ENCODE data around the gene TATDN3.

The TATDN3 gene, protein sequence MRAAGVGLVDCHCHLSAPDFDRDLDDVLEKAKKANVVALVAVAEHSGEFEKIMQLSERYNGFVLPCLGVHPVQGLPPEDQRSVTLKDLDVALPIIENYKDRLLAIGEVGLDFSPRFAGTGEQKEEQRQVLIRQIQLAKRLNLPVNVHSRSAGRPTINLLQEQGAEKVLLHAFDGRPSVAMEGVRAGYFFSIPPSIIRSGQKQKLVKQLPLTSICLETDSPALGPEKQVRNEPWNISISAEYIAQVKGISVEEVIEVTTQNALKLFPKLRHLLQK

DNA sequence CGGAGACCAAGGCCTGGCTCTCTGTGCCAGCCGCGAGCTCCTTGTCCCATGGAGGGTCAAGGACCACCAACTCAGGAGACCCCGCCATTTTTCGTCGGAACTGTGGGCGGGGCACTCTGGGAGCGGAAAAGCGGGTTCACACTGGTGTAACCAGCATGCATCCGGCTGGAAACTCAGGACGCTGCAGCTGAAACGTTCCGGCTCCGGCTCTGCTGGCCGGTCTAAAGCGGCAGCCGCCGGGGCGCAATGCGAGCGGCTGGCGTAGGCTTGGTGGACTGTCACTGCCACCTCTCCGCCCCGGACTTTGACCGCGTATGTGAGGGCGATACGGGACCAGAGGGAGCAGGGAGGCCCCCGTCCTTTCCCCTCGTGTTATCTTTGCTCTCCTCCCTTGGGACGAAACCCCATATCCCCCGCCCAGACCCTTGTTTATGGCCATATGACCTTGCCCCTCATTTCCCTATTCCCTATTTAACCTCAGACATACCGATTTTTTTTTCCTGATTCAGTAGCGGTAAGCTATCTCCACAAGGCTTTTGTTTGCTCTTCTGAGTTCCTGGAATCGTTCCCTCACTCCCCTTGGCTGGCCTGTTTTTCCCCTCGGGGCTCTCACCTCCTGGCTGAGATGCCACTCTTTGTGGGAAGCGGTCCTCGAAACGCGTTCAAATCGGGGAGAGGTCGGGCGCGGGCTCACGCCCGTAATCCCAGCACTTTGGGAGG lies at the start of gene TATDN3, which contains the start of gene NSL1:
TATDN3 (plus strand) TSS at position 219 of the 720 bp plus-strand sequence; CDS start at position 247, 28 bp downstream.
NSL1 (minus strand) TSS at position 102 of the 720 bp plus-strand sequence; CDS start at position 88, 14 bp downstream.
- peaks cover 25% of the 10 kb centered on the region for H3K4me1 Mint-ChIP-seq (ENCODE audit: low read depth)

DNA sequence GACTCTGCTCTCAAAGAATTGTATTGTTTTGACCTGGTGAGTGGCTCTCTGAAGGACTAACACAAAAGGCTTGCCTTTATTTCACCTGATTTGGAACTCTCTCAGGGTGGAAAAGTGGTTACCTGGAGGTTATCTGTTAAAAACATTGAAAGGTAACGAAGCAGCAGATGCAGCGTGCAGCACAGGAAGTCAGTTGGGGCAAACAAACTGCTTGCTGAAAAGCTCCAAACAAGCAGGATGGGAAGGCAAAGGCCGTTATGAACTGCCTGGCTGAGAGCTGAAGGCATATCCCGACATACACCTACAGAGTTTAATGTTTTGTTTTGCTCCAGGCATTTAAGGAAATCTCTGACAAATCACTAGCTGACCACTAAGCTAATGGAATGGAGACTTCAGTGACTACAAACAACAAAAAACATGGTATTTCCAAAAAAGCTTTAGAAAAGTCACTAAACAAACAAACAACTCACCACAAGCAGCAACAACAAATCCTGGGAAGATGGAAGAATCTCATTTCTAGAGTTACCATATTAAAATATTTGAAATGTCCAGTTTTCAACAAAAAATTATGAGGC lies 47.7 kb upstream of the TATDN3 start:
- peaks cover 20% of the 10 kb centered on the region for H3K9me3 Mint-ChIP-seq
- H3K4me3 Mint-ChIP-seq = no peak overlapping the region
- H3K27me3 Mint-ChIP-seq (ENCODE audit: low read depth) = no peaks in the 10 kb centered on the region
- peaks cover 37% of the 10 kb centered on the region for H3K36me3 Mint-ChIP-seq (ENCODE audit: low read depth)
- peak overlapping the region; percentile 6 for H3K27ac Mint-ChIP-seq
- H3K4me1 Mint-ChIP-seq (ENCODE audit: low read depth) = peaks cover 32% of the 10 kb centered on the region
- DNase-seq (ENCODE audit: low spot score) = no peak

More for the DNA sequence above, at the start of gene TATDN3, which contains the start of gene NSL1:
- DNase-seq (ENCODE audit: low spot score) = peak; percentile 93
- Mint-ChIP-seq H3K9me3 (peaks cover 4% of the 10 kb centered on the region), H3K36me3 (ENCODE audit: low read depth) (peaks cover 28% of the 10 kb centered on the region), H3K27ac (peak within 1 kb of the TSS; percentile 98), H3K4me3 (peak within 1 kb of the TSS; percentile 100), H3K27me3 (ENCODE audit: low read depth) (no peaks in the 10 kb centered on the region)

DNA sequence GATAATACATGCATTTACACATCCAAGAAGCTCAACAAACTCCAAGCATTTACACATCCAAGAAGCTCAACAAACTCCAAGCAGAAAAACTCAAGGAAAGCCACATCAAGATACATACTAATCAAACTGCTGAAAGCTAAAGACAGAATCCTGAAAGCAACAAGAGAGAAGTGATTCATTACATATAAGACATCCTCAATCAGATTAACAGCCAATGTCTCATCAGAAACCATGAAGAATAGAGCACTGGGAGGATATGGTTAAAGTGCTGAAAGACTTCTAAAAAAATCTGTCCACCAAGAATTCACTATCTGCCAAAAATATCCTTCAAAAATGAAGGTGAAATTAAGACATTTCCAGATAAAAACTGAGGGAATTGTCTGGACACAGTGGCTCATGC lies 46.4 kb upstream of the TATDN3 start:
- no peak overlapping the region for H3K4me3 Mint-ChIP-seq
- no peak overlapping the region for H3K27ac Mint-ChIP-seq
- peaks cover 31% of the 10 kb centered on the region for H3K4me1 Mint-ChIP-seq (ENCODE audit: low read depth)

DNA sequence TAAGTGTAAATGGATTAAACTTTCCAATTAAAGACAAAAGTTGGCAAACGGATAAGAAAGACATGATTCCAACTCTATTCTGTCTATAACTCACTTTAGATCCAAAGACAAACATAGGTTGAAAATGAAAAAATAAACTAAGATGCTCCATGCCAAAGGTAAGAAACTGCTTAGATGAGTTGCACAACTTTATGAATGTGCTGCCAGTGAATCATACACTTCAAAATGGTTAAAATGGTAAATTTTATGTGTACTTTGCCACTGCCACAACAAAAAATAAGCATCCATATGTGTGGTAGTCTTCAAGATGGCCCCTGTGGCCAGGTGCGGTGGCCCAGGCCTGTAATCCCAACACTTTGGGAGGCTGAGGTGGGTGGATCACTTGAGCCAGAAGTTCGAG lies 45.1 kb upstream of the TATDN3 start:
- Mint-ChIP-seq H3K4me1 (ENCODE audit: low read depth) (peaks cover 27% of the 10 kb centered on the region), H3K27me3 (ENCODE audit: low read depth) (no peaks in the 10 kb centered on the region), H3K36me3 (ENCODE audit: low read depth) (peaks cover 31% of the 10 kb centered on the region), H3K9me3 (peaks cover 15% of the 10 kb centered on the region), H3K27ac (no peak overlapping the region), H3K4me3 (no peak overlapping the region)
- no peak for DNase-seq (ENCODE audit: low spot score)

More for the DNA sequence above, 46.4 kb upstream of the TATDN3 start:
- Mint-ChIP-seq H3K9me3 (peaks cover 20% of the 10 kb centered on the region), H3K27me3 (ENCODE audit: low read depth) (no peaks in the 10 kb centered on the region), H3K36me3 (ENCODE audit: low read depth) (peaks cover 37% of the 10 kb centered on the region)
- DNase-seq (ENCODE audit: low spot score) = no peak

DNA sequence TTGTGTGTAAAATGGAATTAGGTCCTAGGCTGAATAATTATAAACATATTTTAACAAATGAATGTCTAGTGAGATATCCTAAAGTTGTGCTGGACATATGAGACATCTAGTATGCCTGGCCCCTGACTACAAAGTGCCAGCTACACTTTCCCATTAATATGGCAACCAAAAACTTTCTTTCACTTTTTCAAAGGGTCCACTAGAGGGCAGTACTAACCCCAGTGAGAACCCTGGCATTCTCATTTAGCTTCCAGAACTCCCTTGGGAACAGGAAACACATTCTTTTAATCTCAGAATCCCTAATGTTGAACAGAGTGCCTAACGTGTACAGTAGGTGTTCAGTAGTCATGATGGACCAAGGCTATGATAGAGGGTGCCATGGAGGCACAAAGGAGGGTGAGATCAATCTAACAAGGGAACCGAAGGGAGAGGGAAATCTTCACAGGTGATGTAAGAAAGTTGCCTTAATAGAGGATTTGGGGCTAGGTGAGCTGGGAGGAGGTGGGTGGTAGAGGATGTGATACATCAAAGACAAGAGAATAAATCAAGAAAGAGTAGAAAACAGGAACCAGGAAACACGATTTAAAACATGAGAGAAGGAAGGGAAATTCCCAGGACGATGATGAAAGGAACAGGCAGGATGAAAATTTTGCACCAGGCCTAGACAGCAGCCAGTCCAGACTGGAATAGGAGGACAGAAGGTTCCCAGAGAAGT lies 41.7 kb upstream of the TATDN3 start:
- Mint-ChIP-seq H3K4me3 (peak overlapping the region; percentile 21), H3K4me1 (ENCODE audit: low read depth) (peaks cover 41% of the 10 kb centered on the region), H3K27ac (peak overlapping the region; percentile 3), H3K36me3 (ENCODE audit: low read depth) (peaks cover 13% of the 10 kb centered on the region), H3K9me3 (peaks cover 4% of the 10 kb centered on the region), H3K27me3 (ENCODE audit: low read depth) (no peaks in the 10 kb centered on the region)
- DNase-seq (ENCODE audit: low spot score) = no peak

DNA sequence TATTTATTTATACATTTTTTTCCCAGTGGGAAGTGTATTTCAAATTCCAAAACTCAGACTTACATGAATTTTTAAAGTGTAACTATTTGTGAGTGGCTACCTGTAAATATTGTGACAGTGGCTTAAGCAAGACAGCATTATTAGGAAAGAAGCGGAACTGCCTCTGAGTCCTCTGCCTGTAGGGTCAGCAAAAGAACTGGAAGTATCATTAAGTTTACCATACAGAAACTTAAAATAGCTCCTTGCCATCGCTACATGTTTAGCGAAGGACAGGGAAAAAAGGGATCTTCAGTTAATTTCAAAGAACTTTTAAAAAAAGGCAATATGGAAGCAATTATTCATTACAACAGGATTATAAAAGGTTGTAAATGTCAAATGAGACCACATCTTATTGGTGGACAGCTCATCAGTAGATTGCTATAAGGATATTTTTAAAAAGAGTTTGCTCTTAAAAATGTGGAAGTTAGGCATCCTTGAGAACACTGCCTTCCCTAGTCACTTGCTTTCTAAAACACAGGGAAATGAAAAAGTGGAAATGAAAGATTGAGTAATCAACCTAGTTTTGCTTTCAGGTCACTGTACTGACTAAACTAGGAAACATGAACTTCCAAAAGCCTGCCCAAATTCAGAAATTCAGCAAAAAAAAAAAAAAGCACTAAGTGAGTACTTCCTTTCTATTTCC lies 39.3 kb upstream of the TATDN3 start:
- H3K4me3 Mint-ChIP-seq = no peak overlapping the region
- no peak for DNase-seq (ENCODE audit: low spot score)
- H3K27ac Mint-ChIP-seq = no peak overlapping the region
- H3K9me3 Mint-ChIP-seq = no peaks in the 10 kb centered on the region
- H3K4me1 Mint-ChIP-seq (ENCODE audit: low read depth) = peaks cover 35% of the 10 kb centered on the region
- H3K36me3 Mint-ChIP-seq (ENCODE audit: low read depth) = peaks cover 10% of the 10 kb centered on the region
- H3K27me3 Mint-ChIP-seq (ENCODE audit: low read depth) = no peaks in the 10 kb centered on the region

DNA sequence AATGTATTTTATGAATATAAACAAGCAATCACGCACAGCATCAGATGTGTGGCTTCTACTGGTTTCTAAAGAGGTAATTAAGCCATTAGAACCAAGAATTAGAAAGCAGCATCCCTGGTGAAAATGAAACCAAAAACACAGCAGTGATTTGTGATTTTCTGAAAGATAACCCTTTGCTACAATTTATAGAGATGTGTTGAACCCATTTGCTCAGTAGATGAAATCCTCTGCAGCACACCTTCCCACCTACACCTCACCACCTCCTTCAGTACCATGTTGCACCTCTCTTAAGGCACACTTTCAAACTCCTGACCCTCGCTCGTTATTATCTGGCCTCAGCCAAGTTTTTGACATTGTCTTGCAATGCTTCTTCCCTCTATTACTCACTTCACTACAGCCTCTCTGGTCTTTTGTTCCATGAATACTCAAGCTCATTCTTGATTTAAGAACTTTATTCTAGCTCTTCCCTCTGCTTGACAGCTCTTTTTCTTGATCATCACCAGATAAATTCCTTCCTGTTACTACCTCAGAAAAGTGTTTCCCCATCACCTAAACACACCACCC lies 38.7 kb upstream of the TATDN3 start:
- H3K36me3 Mint-ChIP-seq (ENCODE audit: low read depth) = peaks cover 9% of the 10 kb centered on the region
- peak overlapping the region; percentile 31 for H3K4me3 Mint-ChIP-seq
- H3K27ac Mint-ChIP-seq = peak overlapping the region; percentile 5
- no peak for DNase-seq (ENCODE audit: low spot score)
- no peaks in the 10 kb centered on the region for H3K27me3 Mint-ChIP-seq (ENCODE audit: low read depth)
- peaks cover 35% of the 10 kb centered on the region for H3K4me1 Mint-ChIP-seq (ENCODE audit: low read depth)
- no peaks in the 10 kb centered on the region for H3K9me3 Mint-ChIP-seq

DNA sequence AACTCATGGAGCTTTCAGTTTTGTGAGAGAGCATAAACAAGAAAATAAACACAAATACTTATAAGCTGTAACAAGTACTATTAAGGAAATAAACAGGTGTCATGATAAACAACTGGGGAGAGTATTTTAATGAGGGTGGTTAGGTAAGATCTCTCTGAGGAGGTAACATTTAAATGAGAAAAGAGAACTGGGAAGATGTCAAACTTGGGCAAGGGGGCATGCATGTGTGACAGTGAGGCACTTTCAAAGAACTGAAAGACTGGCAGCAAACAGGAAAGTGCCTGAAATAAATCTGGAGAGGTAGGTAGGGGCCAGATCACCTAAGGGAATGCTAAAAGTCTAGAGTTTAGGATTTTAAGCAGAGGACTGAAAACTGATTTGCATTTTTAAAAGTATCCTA lies 37.9 kb upstream of the TATDN3 start:
- H3K4me3 Mint-ChIP-seq = no peak overlapping the region
- H3K27ac Mint-ChIP-seq = no peak overlapping the region
- no peaks in the 10 kb centered on the region for H3K9me3 Mint-ChIP-seq
- peaks cover 35% of the 10 kb centered on the region for H3K4me1 Mint-ChIP-seq (ENCODE audit: low read depth)
- DNase-seq (ENCODE audit: low spot score) = no peak
- H3K27me3 Mint-ChIP-seq (ENCODE audit: low read depth) = no peaks in the 10 kb centered on the region
- peaks cover 9% of the 10 kb centered on the region for H3K36me3 Mint-ChIP-seq (ENCODE audit: low read depth)

DNA sequence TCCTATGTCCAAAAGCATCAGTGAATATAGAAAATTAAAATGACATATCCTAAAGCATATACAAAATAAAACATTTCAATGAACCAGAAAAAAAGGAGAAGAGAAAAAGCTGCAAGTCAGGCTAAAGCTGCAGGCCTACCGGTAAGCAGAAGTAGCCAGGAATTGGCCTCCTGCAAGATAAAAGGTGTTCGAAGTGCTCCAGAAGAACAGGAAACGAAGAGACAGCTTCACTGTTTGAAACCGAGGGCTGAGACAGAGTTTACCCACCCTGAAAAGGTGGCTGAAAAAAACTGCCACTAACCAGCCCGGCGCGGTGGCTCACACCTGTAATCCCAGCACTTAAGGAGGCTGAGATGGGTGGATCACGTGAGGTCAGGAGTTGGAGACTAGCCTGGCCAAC lies 37.5 kb upstream of the TATDN3 start:
- no peak for DNase-seq (ENCODE audit: low spot score)
- Mint-ChIP-seq H3K4me1 (ENCODE audit: low read depth) (peaks cover 36% of the 10 kb centered on the region), H3K4me3 (no peak overlapping the region), H3K36me3 (ENCODE audit: low read depth) (peaks cover 9% of the 10 kb centered on the region), H3K9me3 (no peaks in the 10 kb centered on the region), H3K27me3 (ENCODE audit: low read depth) (no peaks in the 10 kb centered on the region), H3K27ac (no peak overlapping the region)

DNA sequence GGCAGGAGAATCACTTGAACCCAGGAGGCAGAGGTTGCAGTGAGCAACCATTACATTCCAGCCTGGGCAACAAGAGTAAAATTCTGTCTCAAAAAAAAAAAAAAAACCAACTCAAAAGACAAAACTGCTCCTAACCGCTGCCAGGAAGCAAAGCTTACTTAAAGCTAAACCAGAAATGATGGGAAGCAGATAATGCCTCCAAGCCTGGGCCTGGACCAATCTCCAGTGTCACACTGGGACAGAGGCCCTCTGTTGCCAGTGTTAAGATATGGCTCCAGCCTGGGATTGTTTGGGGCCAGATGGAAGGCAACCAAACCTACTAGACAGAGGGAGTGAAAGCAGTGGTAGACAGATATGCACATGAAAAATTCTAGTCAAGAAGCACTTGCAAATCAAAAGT lies 37.0 kb upstream of the TATDN3 start:
- no peaks in the 10 kb centered on the region for H3K9me3 Mint-ChIP-seq
- H3K4me3 Mint-ChIP-seq = no peak overlapping the region
- H3K27me3 Mint-ChIP-seq (ENCODE audit: low read depth) = no peaks in the 10 kb centered on the region
- peaks cover 37% of the 10 kb centered on the region for H3K4me1 Mint-ChIP-seq (ENCODE audit: low read depth)
- H3K36me3 Mint-ChIP-seq (ENCODE audit: low read depth) = peaks cover 9% of the 10 kb centered on the region
- no peak overlapping the region for H3K27ac Mint-ChIP-seq
- no peak for DNase-seq (ENCODE audit: low spot score)

DNA sequence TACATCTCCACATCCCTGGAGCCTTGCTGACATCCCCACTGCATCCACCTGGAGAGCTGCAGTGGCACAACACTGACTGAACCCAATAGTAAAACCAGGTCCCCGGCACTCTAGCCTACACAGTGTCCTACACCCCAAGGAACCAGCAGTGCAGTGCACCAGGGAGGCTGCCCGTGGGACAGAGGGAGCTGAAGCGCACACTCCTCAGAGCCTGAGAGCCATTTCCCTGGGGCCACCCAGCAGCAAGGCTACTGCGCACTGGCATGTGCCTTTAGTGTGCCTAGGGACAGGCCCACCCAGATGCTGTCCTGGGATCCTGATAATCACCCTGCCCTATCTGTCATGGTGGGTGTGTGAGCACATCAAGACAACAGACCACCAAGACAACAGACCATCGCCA lies 32.0 kb upstream of the TATDN3 start:
- Mint-ChIP-seq H3K36me3 (ENCODE audit: low read depth) (peaks cover 23% of the 10 kb centered on the region), H3K9me3 (no peaks in the 10 kb centered on the region), H3K27me3 (ENCODE audit: low read depth) (no peaks in the 10 kb centered on the region), H3K4me1 (ENCODE audit: low read depth) (peaks cover 15% of the 10 kb centered on the region), H3K4me3 (no peak overlapping the region), H3K27ac (no peak overlapping the region)
- DNase-seq (ENCODE audit: low spot score) = no peak

DNA sequence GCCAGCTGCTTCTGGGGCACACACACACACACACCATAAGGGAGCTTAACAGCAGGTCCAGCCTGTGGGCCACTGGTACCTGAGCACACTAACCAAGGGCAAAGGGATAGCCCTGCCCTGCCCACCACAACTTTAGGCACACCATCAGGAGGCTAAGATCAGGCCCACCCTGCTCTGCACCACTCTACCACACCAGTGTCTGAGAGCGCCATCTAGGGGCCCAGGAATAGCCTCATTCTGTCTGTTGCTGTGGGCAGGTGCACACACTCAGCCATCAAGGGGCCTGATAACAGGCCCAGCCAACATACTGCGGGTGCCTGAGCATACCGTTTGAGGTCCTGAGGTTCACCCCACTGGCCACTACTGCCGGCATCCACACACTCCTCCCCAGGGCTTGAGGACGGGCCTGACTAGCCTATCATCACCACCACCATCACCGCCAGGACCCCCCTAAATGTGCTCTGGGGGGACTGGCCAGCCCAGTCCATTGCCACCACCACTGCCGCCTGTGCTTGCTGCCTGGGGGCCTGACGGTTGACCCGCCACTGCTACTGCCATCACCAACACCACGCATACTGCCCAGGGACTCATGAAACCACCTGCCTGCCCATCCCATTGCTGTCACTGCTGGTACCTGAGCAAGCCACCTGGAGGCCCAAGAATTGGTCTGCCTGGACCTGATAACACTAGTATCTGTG lies 31.4 kb upstream of the TATDN3 start:
- DNase-seq (ENCODE audit: low spot score) = peak; percentile 40
- Mint-ChIP-seq H3K4me1 (ENCODE audit: low read depth) (peaks cover 16% of the 10 kb centered on the region), H3K27ac (no peak overlapping the region)

DNA sequence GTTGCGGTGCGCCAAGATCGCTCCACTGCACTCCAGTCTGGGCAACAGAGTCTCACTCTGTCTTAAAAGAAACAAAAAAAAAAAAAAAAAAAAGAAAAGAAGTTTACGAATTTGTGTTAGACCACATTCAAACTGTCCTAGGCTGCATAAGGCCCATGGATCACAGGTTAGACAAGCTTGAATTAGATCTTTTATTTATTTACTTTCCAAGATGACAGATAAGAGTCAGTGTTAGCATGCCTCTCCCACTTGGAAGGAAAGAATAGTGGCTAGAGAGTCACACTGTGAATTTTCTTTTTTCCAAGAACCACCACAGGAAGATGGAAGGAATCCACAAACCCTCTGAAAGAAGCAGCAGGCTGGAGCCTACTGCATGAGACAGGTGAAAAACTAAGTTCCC lies 29.5 kb upstream of the TATDN3 start:
- DNase-seq (ENCODE audit: low spot score) = no peak
- Mint-ChIP-seq H3K4me3 (no peak overlapping the region), H3K4me1 (ENCODE audit: low read depth) (peaks cover 20% of the 10 kb centered on the region), H3K27ac (no peak overlapping the region), H3K27me3 (ENCODE audit: low read depth) (no peaks in the 10 kb centered on the region), H3K9me3 (peaks cover 16% of the 10 kb centered on the region), H3K36me3 (ENCODE audit: low read depth) (peaks cover 42% of the 10 kb centered on the region)

More for the DNA sequence above, 31.4 kb upstream of the TATDN3 start:
- H3K9me3 Mint-ChIP-seq = peaks cover 5% of the 10 kb centered on the region
- H3K4me3 Mint-ChIP-seq = no peak overlapping the region
- peaks cover 29% of the 10 kb centered on the region for H3K36me3 Mint-ChIP-seq (ENCODE audit: low read depth)
- no peaks in the 10 kb centered on the region for H3K27me3 Mint-ChIP-seq (ENCODE audit: low read depth)

All from T-helper 2 cell treated with Interferon-gamma antibody and Interleukin-4, amounts not matched to agents 5 μg/mL and 100 μg/mL, for 36 hours (primary cell).